ENCODE measurements around the gene DCAF5. TPM values are rescaled to one million over a fixed set of nuclear protein-coding genes. Genes with fewer than 3 reads are reported as not detected.
"Not testable (repeated sequence)": the region's sequence is repeated elsewhere in the genome, so short reads cannot be mapped to it uniquely, and the experiment has no call there.

Gene DCAF5
- polyA plus RNA-seq, result 10 to 100 TPM; 11.4 to 33.0 (median 23.5) TPM

- WGBS, 3 donors, result 0 to 1% (median 0%) methylated on average over 14 to 26 of the region's 26 CpGs
- H3K27ac ChIP-seq (ENCODE audit: low read depth, low read length), result peak within 1 kb of the TSS; percentile 72
Observed at GRCh38 chr14:69152902-69153151, at the start of gene DCAF5. Gene DCAF5 (minus strand): TSS chr14:69153119. CDS start chr14:69152978, 141 bp downstream.

GRCh38 chr14:69199786-69200185 lies 46.9 kb upstream of the DCAF5 start:
- no peak overlapping the region for H3K27ac ChIP-seq (ENCODE audit: low read depth, low read length)
- 89 to 95% (median 92%) methylated on average over 10 of the region's 10 CpGs for WGBS, 3 donors

DNA sequence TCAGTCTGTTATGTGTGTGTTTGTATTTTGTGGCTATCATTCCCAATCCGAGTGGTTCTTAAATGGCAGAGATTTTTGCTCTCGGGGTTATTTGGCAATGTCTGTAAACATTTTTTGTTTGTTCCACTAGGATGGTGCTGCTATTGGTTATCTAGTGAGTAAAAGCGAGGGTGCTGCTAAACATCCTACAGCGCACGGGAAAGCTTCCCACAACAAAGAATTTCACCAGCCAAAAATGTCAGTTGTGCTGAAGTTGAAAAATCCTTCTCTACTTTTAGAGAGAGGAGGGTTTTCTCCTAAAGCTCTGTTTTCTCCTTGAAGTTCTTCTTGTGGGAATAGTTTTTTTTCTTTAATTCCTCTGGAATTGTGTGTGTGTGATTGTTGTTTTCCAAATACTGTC lies 40.8 kb upstream of the DCAF5 start:
- H3K27ac ChIP-seq (ENCODE audit: low read depth, low read length), result no peak overlapping the region
- 75 to 96% (median 92%) methylated on average over 5 of the region's 5 CpGs for WGBS, 3 donors

GRCh38 chr14:69191340-69192111 lies 38.6 kb upstream of the DCAF5 start, which contains the start of gene EXD2:
Gene EXD2 (plus strand): TSS chr14:69191498. CDS start chr14:69209471, 17,973 bp downstream.
- 0 to 1% (median 1%) methylated on average over 53 to 58 of the region's 58 CpGs for WGBS, 3 donors
- H3K27ac ChIP-seq (ENCODE audit: low read depth, low read length), result no peak within 1 kb of the TSS

GRCh38 chr14:69190191-69190590 lies 37.3 kb upstream of the DCAF5 start:
- WGBS, 3 donors, result 80 to 95% (median 82%) methylated on average over 2 of the region's 2 CpGs
- H3K27ac ChIP-seq (ENCODE audit: low read depth, low read length), result no peak overlapping the region

- 59 to 74% (median 63%) methylated on average over 4 of the region's 4 CpGs for WGBS, 3 donors
- no peak overlapping the region for H3K27ac ChIP-seq (ENCODE audit: low read depth, low read length)
Observed at GRCh38 chr14:69183735-69184134, 30.8 kb upstream of the DCAF5 start.

- WGBS, 3 donors, result 89 to 94% (median 93%) methylated on average over 1 of the region's 1 CpG
- not testable (repeated sequence) for H3K27ac ChIP-seq (ENCODE audit: low read depth, low read length)
Observed at GRCh38 chr14:69182580-69182979, 29.7 kb upstream of the DCAF5 start.

GRCh38 chr14:69181491-69181890 lies 28.6 kb upstream of the DCAF5 start:
- no peak overlapping the region for H3K27ac ChIP-seq (ENCODE audit: low read depth, low read length)

DNA sequence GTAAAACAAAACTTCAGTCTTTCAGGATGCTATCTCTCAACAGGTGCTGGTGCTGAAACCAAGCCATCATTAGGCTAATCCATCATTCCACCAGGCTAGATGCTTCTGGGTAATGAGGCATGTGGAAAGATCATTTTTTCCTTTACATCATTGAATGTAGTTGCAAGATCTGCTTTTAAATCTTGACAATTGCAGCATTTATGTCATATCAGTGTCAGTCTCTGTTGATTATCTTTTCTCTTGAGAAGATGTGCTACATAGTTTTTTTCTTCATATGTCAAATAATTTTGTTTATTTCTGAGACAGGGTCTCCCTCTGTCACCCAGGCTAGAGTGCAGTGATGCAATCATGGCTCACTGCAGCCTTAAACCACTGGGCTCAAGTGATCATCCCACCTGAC lies 22.2 kb upstream of the DCAF5 start:
- no peak overlapping the region for H3K27ac ChIP-seq (ENCODE audit: low read depth, low read length)

DNA sequence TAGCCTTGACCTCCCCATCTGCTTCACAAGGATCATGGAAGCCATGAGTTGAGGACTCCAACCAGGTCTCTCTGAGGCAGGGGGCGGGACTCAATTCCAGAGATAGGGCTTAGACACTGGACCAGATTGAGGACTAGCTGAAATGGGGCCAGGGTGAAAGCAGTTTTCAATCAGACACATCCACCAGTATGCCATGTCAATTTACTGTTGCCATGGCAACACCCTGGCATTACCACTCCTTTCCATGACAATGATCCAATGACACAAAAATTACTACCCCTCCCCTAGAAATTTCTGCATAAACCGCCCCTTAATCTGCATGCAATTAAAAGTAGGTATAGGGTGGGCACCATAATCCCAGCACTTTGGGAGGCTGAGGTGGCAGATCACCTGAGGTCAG lies 18.6 kb upstream of the DCAF5 start:
- WGBS, 3 donors, result 89 to 96% (median 90%) methylated on average over 2 of the region's 2 CpGs
- no peak overlapping the region for H3K27ac ChIP-seq (ENCODE audit: low read depth, low read length)

GRCh38 chr14:69170839-69171238 lies 17.9 kb upstream of the DCAF5 start:
- H3K27ac ChIP-seq (ENCODE audit: low read depth, low read length), result no peak overlapping the region
- 83 to 94% (median 91%) methylated on average over 1 of the region's 1 CpG for WGBS, 3 donors

GRCh38 chr14:69165787-69166186 lies 12.9 kb upstream of the DCAF5 start:
- H3K27ac ChIP-seq (ENCODE audit: low read depth, low read length), result not testable (repeated sequence)
- WGBS, 3 donors, result 85 to 91% (median 88%) methylated on average over 2 of the region's 2 CpGs

- no peak overlapping the region for H3K27ac ChIP-seq (ENCODE audit: low read depth, low read length)
- 73 to 87% (median 86%) methylated on average over 1 of the region's 1 CpG for WGBS, 3 donors
Observed at GRCh38 chr14:69161590-69161989, 8.7 kb upstream of the DCAF5 start.

- no peak overlapping the region for H3K27ac ChIP-seq (ENCODE audit: low read depth, low read length)
Observed at GRCh38 chr14:69156224-69156623, 3.3 kb upstream of the DCAF5 start.

- WGBS, 3 donors, result 11 to 55% (median 49%) methylated on average over 4 of the region's 4 CpGs
- no peak overlapping the region for H3K27ac ChIP-seq (ENCODE audit: low read depth, low read length)
Observed at GRCh38 chr14:69154779-69155178, 1.9 kb upstream of the DCAF5 start.

- H3K27ac ChIP-seq (ENCODE audit: low read depth, low read length), result no peak overlapping the region
- 2 to 4% (median 2%) methylated on average over 13 of the region's 13 CpGs for WGBS, 3 donors
Observed at GRCh38 chr14:69153873-69154270, 953 bp upstream of the DCAF5 start.

- WGBS, 3 donors, result 0 to 1% (median 1%) methylated on average over 57 to 72 of the region's 72 CpGs
- H3K27ac ChIP-seq (ENCODE audit: low read depth, low read length), result no peak overlapping the region
Observed at GRCh38 chr14:69153152-69153872, 393 bp upstream of the DCAF5 start.

- 0% methylated on average over 35 to 38 of the region's 38 CpGs for WGBS, 3 donors
Observed at GRCh38 chr14:69152181-69152901, 578 bp downstream of the DCAF5 start.

GRCh38 chr14:69151458-69152180 lies 1.3 kb downstream of the DCAF5 start:
- 0% methylated on average over 41 to 56 of the region's 57 CpGs for WGBS, 3 donors
- peak overlapping the region; percentile 72 for H3K27ac ChIP-seq (ENCODE audit: low read depth, low read length)

More at GRCh38 chr14:69152181-69152901, 578 bp downstream of the DCAF5 start:
- H3K27ac ChIP-seq (ENCODE audit: low read depth, low read length), result peak overlapping the region; percentile 72

All from adipose tissue (tissue), 3 donors.